ENCODE results near the gene CD81. TPM values are rescaled to one million over a fixed set of nuclear protein-coding genes. Genes with fewer than 3 reads are reported as not detected.

CD81 gene
- total RNA-seq, 1 experiment from 2014 or later = 356 TPM

DNA sequence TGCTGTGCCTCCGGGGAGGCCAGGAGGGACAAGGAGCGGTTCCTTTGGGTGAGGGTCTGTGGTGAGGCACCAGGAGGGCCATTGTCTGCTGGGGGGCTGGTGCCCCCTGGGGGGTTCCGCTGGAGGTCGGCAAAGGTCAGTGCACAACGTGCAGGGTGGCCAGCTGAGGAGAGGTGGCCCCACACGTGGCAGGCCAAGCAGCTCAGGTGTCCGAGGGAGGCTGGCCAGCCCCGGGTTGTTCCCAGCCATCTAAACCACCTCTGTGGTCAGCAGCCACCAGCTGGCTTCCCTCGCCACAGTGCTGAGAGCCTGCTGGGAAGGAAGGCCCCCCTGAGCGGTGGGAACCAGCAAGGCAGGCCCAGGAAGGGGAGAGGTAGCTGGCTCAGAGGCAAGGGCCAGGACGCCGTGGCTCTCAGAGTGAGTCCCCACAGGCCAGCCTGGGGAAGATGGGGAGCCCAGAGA, 27.7 kb downstream of the CD81 start:
- H3K27ac ChIP-seq (ENCODE audit: low read length) = no peak overlapping the region
- no peaks in the 10 kb centered on the region for H3K9me2 ChIP-seq (replicated peaks; ENCODE audit: insufficient read depth, low read length)
- peaks cover 13% of the 10 kb centered on the region for H3K4me1 ChIP-seq (ENCODE audit: low read length)
- H2AFZ ChIP-seq (ENCODE audit: low read length) = no peak overlapping the region
- no peak overlapping the region for H3K4me2 ChIP-seq (ENCODE audit: low read depth, low read length, poor library complexity, severe bottlenecking)
- peaks cover 7% of the 10 kb centered on the region; the same call in 1 of the 2 replicates for H3K36me3 ChIP-seq (ENCODE audit: insufficient read depth, low read length)
- DNase-seq = no peak
- H3K9ac ChIP-seq (ENCODE audit: low read length) = no peak overlapping the region
- H4K20me1 ChIP-seq (ENCODE audit: insufficient read depth, low read depth, low read length) = peaks cover 23% of the 10 kb centered on the region; the same call in 1 of the 2 replicates
- H3K4me3 ChIP-seq (ENCODE audit: low read length) = no peak overlapping the region
- H3K79me2 ChIP-seq (ENCODE audit: low read length) = peaks cover 16% of the 10 kb centered on the region
- H3K9me3 ChIP-seq (ENCODE audit: low read length) = no peaks in the 10 kb centered on the region
- no peaks in the 10 kb centered on the region for H3K27me3 ChIP-seq (ENCODE audit: low read length)

DNA sequence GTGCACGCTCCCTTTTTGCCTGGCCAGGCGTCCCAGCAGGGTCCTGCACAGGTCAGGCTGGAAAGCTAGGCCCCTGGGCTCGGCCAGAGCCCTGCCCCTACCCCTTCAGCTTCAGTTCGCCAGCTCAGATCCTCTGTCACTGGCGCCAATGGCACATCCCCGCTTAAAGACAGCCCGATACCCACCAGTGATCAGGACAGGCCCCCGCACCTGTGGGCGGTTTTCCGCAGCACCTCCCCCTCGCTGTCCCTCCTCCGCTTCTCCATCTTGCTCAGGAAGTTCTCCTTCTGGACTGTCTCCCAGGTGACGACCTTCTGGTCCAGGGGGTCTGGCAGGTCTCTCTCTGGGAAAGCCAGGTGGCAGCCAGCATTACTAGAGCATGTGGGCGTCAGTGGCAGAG, 29.3 kb downstream of the CD81 start:
- Histone ChIP-seq H3K4me2 (ENCODE audit: low read depth, low read length, poor library complexity, severe bottlenecking) (no peak overlapping the region), H3K9me2 (replicated peaks; ENCODE audit: insufficient read depth, low read length) (no peaks in the 10 kb centered on the region), H3K9ac (ENCODE audit: low read length) (no peak overlapping the region), H2AFZ (ENCODE audit: low read length) (no peak overlapping the region), H3K9me3 (ENCODE audit: low read length) (no peaks in the 10 kb centered on the region), H3K36me3 (ENCODE audit: insufficient read depth, low read length) (peaks cover 7% of the 10 kb centered on the region; the same call in 1 of the 2 replicates), H3K4me3 (ENCODE audit: low read length) (no peak overlapping the region), H4K20me1 (ENCODE audit: insufficient read depth, low read depth, low read length) (peaks cover 21% of the 10 kb centered on the region; the same call in 1 of the 2 replicates), H3K27me3 (ENCODE audit: low read length) (no peaks in the 10 kb centered on the region), H3K79me2 (ENCODE audit: low read length) (peaks cover 8% of the 10 kb centered on the region), H3K4me1 (ENCODE audit: low read length) (peaks cover 8% of the 10 kb centered on the region), H3K27ac (ENCODE audit: low read length) (no peak overlapping the region)
- no peak for DNase-seq

DNA sequence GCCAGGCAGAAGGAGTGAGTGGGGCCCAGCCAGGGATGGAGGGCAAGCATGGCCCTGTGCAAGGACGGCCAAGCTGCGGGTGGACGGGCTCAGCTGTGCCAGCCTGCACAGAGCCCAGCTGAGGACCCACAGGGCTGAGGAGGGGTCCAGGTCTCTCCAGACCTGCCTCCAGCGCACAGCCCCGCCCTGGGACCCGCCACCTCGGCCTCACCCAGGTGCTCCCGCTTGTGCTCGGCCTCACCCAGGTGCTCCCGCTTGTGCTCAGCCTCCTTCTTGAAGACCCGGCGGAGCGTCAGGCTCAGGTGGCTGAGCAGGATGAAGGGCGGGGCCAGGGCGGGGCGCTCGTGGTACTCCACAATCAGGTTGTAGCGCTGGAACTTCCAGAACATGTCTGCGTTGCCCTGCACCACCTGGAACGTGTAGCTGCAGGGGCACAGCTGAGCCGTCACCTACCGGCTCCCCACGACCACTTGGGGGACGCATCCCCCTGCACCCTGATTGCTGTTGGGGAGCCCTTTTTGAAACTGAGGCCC, 29.8 kb downstream of the CD81 start:
- Histone ChIP-seq H3K27me3 (ENCODE audit: low read length) (no peaks in the 10 kb centered on the region), H3K4me1 (ENCODE audit: low read length) (peaks cover 3% of the 10 kb centered on the region)
- DNase-seq = no peak

DNA sequence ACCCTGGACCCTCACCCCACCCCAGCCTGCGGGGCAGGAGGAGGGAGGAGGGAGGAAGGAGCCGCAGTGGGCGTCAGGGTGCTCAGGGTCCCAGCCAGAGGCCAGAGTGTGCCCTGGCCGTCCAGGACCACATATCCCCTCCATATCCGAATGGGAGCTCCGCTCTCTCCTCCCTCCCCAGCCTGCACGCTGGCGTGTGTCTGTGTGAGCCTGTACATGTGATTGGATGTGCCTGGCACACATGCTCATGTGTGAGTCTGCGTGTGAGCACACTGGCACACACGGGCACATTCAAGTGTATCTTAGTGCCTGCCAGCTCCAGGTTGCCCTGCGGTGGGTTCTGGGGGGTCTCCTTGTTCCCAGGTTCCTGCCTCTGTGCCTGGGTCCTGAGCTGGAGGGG, 31.6 kb downstream of the CD81 start:
- no peak overlapping the region for H3K4me2 ChIP-seq (ENCODE audit: low read depth, low read length, poor library complexity, severe bottlenecking)
- H3K36me3 ChIP-seq (ENCODE audit: insufficient read depth, low read length) = no peaks in the 10 kb centered on the region
- 0 out of 2 replicates have a peak, but pooled peaks cover 10% of the 10 kb centered on the region for H4K20me1 ChIP-seq (ENCODE audit: insufficient read depth, low read depth, low read length)
- DNase-seq = no peak
- no peaks in the 10 kb centered on the region for H3K9me3 ChIP-seq (ENCODE audit: low read length)
- no peak overlapping the region for H3K9ac ChIP-seq (ENCODE audit: low read length)
- H3K79me2 ChIP-seq (ENCODE audit: low read length) = no peaks in the 10 kb centered on the region
- no peaks in the 10 kb centered on the region for H3K9me2 ChIP-seq (replicated peaks; ENCODE audit: insufficient read depth, low read length)
- no peak overlapping the region for H3K27ac ChIP-seq (ENCODE audit: low read length)
- H3K27me3 ChIP-seq (ENCODE audit: low read length) = no peaks in the 10 kb centered on the region
- no peak overlapping the region for H2AFZ ChIP-seq (ENCODE audit: low read length)
- no peak overlapping the region for H3K4me3 ChIP-seq (ENCODE audit: low read length)
- no peaks in the 10 kb centered on the region for H3K4me1 ChIP-seq (ENCODE audit: low read length)

More for the DNA sequence above, 29.8 kb downstream of the CD81 start:
- peaks cover 3% of the 10 kb centered on the region for H3K79me2 ChIP-seq (ENCODE audit: low read length)
- no peaks in the 10 kb centered on the region for H3K9me2 ChIP-seq (replicated peaks; ENCODE audit: insufficient read depth, low read length)
- H3K36me3 ChIP-seq (ENCODE audit: insufficient read depth, low read length) = peaks cover 7% of the 10 kb centered on the region; the same call in 1 of the 2 replicates
- H3K9me3 ChIP-seq (ENCODE audit: low read length) = no peaks in the 10 kb centered on the region
- no peak overlapping the region for H3K9ac ChIP-seq (ENCODE audit: low read length)
- no peak overlapping the region for H3K27ac ChIP-seq (ENCODE audit: low read length)
- H4K20me1 ChIP-seq (ENCODE audit: insufficient read depth, low read depth, low read length) = peaks cover 16% of the 10 kb centered on the region; the same call in 1 of the 2 replicates
- no peak overlapping the region for H3K4me3 ChIP-seq (ENCODE audit: low read length)
- no peak overlapping the region for H3K4me2 ChIP-seq (ENCODE audit: low read depth, low read length, poor library complexity, severe bottlenecking)
- no peak overlapping the region for H2AFZ ChIP-seq (ENCODE audit: low read length)

DNA sequence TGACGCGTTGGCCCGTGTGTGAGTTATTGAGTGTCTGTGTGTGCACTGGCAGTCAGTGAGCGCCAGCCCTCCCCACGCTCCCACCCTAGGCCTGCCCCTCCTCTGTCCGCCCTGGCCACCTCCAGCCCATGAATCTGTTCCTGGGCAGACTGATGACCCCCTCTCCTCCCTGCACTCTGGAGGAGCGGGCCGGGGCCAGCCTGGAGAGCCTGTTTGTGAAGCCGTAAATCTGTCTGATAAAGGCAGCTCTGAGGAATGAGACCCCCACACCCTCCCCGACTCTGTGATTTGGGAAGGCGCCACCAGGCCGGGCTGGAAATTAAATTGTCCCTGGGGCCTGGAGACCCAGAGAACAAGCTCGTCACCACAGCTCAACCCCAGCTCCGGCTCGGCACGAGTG, 32.0 kb downstream of the CD81 start:
- no peaks in the 10 kb centered on the region for H3K27me3 ChIP-seq (ENCODE audit: low read length)
- H4K20me1 ChIP-seq (ENCODE audit: insufficient read depth, low read depth, low read length) = 0 out of 2 replicates have a peak, but pooled peaks cover 7% of the 10 kb centered on the region
- no peaks in the 10 kb centered on the region for H3K79me2 ChIP-seq (ENCODE audit: low read length)
- DNase-seq = no peak
- H3K9me2 ChIP-seq (replicated peaks; ENCODE audit: insufficient read depth, low read length) = no peaks in the 10 kb centered on the region
- H3K4me3 ChIP-seq (ENCODE audit: low read length) = no peak overlapping the region
- H3K9ac ChIP-seq (ENCODE audit: low read length) = no peak overlapping the region
- no peak overlapping the region for H3K27ac ChIP-seq (ENCODE audit: low read length)
- no peak overlapping the region for H3K4me2 ChIP-seq (ENCODE audit: low read depth, low read length, poor library complexity, severe bottlenecking)
- no peaks in the 10 kb centered on the region for H3K9me3 ChIP-seq (ENCODE audit: low read length)
- no peak overlapping the region for H2AFZ ChIP-seq (ENCODE audit: low read length)
- no peaks in the 10 kb centered on the region for H3K36me3 ChIP-seq (ENCODE audit: insufficient read depth, low read length)
- H3K4me1 ChIP-seq (ENCODE audit: low read length) = no peaks in the 10 kb centered on the region

DNA sequence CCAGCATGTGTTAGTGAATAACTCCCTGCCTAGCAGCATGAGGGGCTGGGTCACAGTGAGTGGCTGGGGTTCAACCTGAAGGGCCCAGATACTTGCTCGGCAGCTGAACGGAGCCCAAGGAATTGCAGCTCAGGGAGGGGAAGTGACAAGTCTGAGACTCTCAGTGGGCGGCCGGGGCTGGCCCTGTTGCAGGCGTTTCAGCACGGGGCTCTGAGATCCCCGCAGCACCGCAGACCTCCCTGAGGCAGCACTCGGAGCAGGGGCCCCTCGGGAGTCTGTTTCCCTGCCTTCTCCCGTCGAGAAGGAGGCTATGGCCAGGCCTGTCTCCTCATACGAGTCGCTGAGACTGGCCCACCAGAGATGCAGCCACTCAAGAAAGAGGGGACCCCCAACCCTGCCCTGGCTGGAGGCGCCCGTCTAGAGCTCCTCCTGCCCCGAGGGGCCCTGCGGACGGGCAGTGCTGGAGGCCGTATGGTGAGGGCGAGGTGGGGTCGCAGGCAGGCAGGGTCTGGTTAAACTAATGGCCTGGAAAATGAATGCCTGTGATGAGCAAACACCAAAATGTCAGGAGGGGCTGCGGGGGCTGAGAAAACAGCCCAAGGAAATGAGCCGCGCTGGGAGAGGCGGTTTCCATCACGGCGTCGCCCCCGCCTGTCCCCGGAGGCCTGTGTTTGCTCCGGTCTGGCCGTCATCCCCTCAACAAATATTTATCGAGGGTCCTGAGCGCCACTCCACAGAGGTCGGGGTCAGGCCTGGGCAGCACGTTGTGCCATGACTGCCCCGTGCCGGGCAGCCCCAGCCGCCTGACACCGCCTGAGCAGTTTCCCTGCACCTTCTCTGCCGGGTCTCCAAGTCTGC, 32.7 kb downstream of the CD81 start:
- no peak for DNase-seq
- no peaks in the 10 kb centered on the region for H3K9me2 ChIP-seq (replicated peaks; ENCODE audit: insufficient read depth, low read length)
- H3K4me2 ChIP-seq (ENCODE audit: low read depth, low read length, poor library complexity, severe bottlenecking) = no peak overlapping the region

DNA sequence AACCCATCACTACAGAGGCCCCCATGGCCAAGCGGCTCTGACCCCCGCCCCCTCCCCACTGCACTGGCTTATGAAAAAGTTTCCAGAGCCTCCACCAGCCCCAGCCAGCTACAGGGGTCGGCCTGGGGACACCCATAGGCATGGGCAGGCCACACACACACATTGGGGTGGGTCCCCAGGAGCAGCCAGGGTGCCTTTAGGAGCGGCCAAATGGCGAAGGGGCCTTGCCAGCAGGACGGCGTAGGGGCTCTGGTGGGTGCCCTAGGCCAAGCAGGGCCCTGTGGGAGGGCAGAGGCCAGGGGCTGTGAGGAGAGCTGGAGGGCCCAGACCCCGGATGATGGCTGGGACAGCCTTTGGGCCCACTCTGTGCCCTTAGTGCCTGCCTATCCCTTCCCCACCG, 33.5 kb downstream of the CD81 start:
- Histone ChIP-seq H3K9me3 (ENCODE audit: low read length) (no peaks in the 10 kb centered on the region), H3K9ac (ENCODE audit: low read length) (no peak overlapping the region), H3K9me2 (replicated peaks; ENCODE audit: insufficient read depth, low read length) (no peaks in the 10 kb centered on the region), H3K4me2 (ENCODE audit: low read depth, low read length, poor library complexity, severe bottlenecking) (no peak overlapping the region), H3K27ac (ENCODE audit: low read length) (no peak overlapping the region), H3K27me3 (ENCODE audit: low read length) (no peaks in the 10 kb centered on the region), H3K4me3 (ENCODE audit: low read length) (no peak overlapping the region), H4K20me1 (ENCODE audit: insufficient read depth, low read depth, low read length) (0 out of 2 replicates have a peak, but pooled peaks cover 5% of the 10 kb centered on the region), H3K79me2 (ENCODE audit: low read length) (no peaks in the 10 kb centered on the region), H3K4me1 (ENCODE audit: low read length) (no peaks in the 10 kb centered on the region), H3K36me3 (ENCODE audit: insufficient read depth, low read length) (no peaks in the 10 kb centered on the region), H2AFZ (ENCODE audit: low read length) (no peak overlapping the region)
- no peak for DNase-seq

More for the DNA sequence above, 32.7 kb downstream of the CD81 start:
- no peak overlapping the region for H3K27ac ChIP-seq (ENCODE audit: low read length)
- no peak overlapping the region for H3K9ac ChIP-seq (ENCODE audit: low read length)
- no peaks in the 10 kb centered on the region for H3K4me1 ChIP-seq (ENCODE audit: low read length)
- H2AFZ ChIP-seq (ENCODE audit: low read length) = no peak overlapping the region
- no peaks in the 10 kb centered on the region for H3K79me2 ChIP-seq (ENCODE audit: low read length)
- H3K4me3 ChIP-seq (ENCODE audit: low read length) = no peak overlapping the region
- 0 out of 2 replicates have a peak, but pooled peaks cover 5% of the 10 kb centered on the region for H4K20me1 ChIP-seq (ENCODE audit: insufficient read depth, low read depth, low read length)
- no peaks in the 10 kb centered on the region for H3K27me3 ChIP-seq (ENCODE audit: low read length)
- H3K9me3 ChIP-seq (ENCODE audit: low read length) = no peaks in the 10 kb centered on the region
- H3K36me3 ChIP-seq (ENCODE audit: insufficient read depth, low read length) = no peaks in the 10 kb centered on the region
